Spleen (tissue), 11 donors: ENCODE measurements around the gene MYBPC1. TPM values are rescaled to one million over a fixed set of nuclear protein-coding genes. Genes with fewer than 3 reads are reported as not detected.
"Not testable (repeated sequence)": the region's sequence is repeated elsewhere in the genome, so short reads cannot be mapped to it uniquely, and the experiment has no call there.

ENCODE experiments used
- DNase-seq: peaks from one replicate; pipeline ENCODE4 v3.0.0-alpha.2; 2020
- H3K27ac ChIP-seq, 8 donors: fragments of 200-600 bp; sonication (generic) in 7 of 8; 1 replicate in 4 of 8; 2 replicates in 4 of 8; pipeline versions ENCODE4 v1.5.0 to v1.8.0; 2016 to 2021; ENCODE audit warnings: inconsistent platforms in 4 of 8, mild to moderate bottlenecking in 4 of 8, moderate library complexity in 1 of 8
- H3K27me3 ChIP-seq, 7 donors: fragments of 200-600 bp; sonication (generic) in 6 of 7; replicated peaks in 1 of 7; 1 replicate in 4 of 7; 2 replicates in 3 of 7; pipeline versions ENCODE4 v1.5.0 to v1.8.0; 2016 to 2021; ENCODE audit warnings: inconsistent platforms in 3 of 7, mild to moderate bottlenecking in 1 of 7
- H3K36me3 ChIP-seq, 6 donors: fragments of 200-600 bp; sonication (generic) in 5 of 6; 1 replicate in 4 of 6; 2 replicates in 2 of 6; pipeline versions ENCODE4 v1.5.0 to v1.8.0; 2016 to 2021; ENCODE audit warnings: inconsistent platforms in 2 of 6
- H3K4me1 ChIP-seq, 6 donors: fragments of 200-600 bp; sonication (generic) in 5 of 6; 1 replicate in 3 of 6; 2 replicates in 3 of 6; pipeline versions ENCODE4 v1.5.0 to v1.8.0; 2016 to 2021; ENCODE audit warnings: inconsistent platforms in 3 of 6
- H3K4me3 ChIP-seq, 8 donors: fragments of 200-600 bp; sonication (generic) in 7 of 8; 1 replicate in 4 of 8; 2 replicates in 4 of 8; pipeline versions ENCODE4 v1.5.0 to v1.8.0; 2016 to 2021; ENCODE audit warnings: inconsistent platforms in 4 of 8, mild to moderate bottlenecking in 4 of 8, moderate library complexity in 2 of 8
- H3K9me3 ChIP-seq, 8 donors: fragments of 200-600 bp; sonication (generic) in 7 of 8; 1 replicate in 4 of 8; 2 replicates in 4 of 8; pipeline versions ENCODE4 v1.5.0 to v1.8.0; 2016 to 2021; ENCODE audit warnings: inconsistent platforms in 4 of 8
- POLR2A ChIP-seq, 3 donors: fragments of 450-650 bp; IDR thresholded peaks; one replicate each; pipeline ENCODE4 v1.5.1; 2017; ENCODE audit warnings: antibody characterized with exemption in 3 of 3, mild to moderate bottlenecking in 1 of 3
- POLR2AphosphoS5 ChIP-seq, 3 donors: sonication (generic); formaldehyde crosslinking; IDR thresholded peaks; one replicate each; pipeline ENCODE4 v1.5.1; 2017; ENCODE audit warnings: antibody characterized with exemption in 3 of 3
- WGBS, 5 donors: extraction: QIAGEN DNeasy Blood & Tissue Kit in 3 of 5; methylation state at CpG; one replicate each; pipeline versions ENCODE4 v1.1.5 to v1.1.7; 2013 to 2018; 5-methylcytosine and 5-hydroxymethylcytosine counted together
- intact Hi-C: fragments of 100-400 bp; cut with DNase I; formaldehyde crosslinking; loops from one replicate; pipeline ENCODE4 v1.15.0; 2023; ENCODE audit warnings: low total_unique reads
- polyA plus RNA-seq, 3 donors: library from polyadenylated mRNA; stranded (reverse); fragments of 200-250 nt; gene quantifications; one replicate each; pipeline ENCODE4 v1.2.1, GENCODE V29; 2013
- total RNA-seq, 7 donors: library from RNA; depleted of rRNA in 3 of 7; stranded (reverse); fragments of >200 nt in 3 of 7; fragmentation: NEBNext Ultra II Directional in 4 of 7; extraction: Animal tissue kit (Norgen Biotek cat#: 25700) in 4 of 7; gene quantifications; one replicate each; pipeline versions ENCODE4 v1.1.0 to v1.2.1, GENCODE V29; 2016 to 2021
- TF ChIP-seq, protein P1 (sequence below), 11 experiments: fragments of 200-600 bp in 7 of 11; fragments of 450-650 bp in 4 of 11; sonication (generic) in 4 of 11; IDR thresholded peaks in 8 of 11; conservative IDR thresholded peaks in 3 of 11; 1 replicate in 7 of 11; 2 replicates in 4 of 11; pipeline versions ENCODE4 v1.4.0 to v1.8.0; 2016 to 2021; ENCODE audit warnings: antibody characterized with exemption in 11 of 11, inconsistent platforms in 4 of 11, mild to moderate bottlenecking in 1 of 11
- donor health status: healthy with polysubstance abuse.
- donor health status: DM: no; HTN: no; CAD: no; lungs with moderate emphysema.
- donor health status: DM: no; HTN: no; CAD: no.
- donor health status: Bipolar disorder and iron deficiency.
- donor health status: healthy.
- donor health status: DM: no; HTN: no; CAD: no.
- donor health status: DM: yes; HTN: yes; CAD: no.

The MYBPC1 gene
- total and polyA plus RNA-seq, 10 donors: 0.06 to 2.7 (median 0.66) TPM; not detected in 4

DNA sequence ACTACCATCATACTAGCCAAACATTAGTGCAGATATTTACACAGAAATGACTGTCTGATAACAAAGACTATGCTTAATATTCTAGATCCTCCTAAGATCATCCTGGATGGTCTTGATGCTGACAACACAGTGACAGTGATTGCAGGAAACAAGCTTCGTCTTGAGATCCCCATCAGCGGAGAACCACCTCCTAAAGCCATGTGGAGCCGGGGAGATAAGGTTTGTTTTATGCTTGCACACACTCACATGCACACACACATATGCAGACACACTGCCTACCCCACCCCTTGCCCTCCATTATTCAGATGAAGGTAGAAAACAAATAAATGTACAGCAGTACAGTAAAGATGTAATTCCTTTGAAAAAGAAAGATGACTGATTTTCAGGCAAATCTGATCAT is 58.3 kb downstream of the MYBPC1 start:
- no peaks in the 10 kb centered on the region for H3K9me3 ChIP-seq
- TF ChIP-seq POLR2A (IDR thresholded peaks at IDR 0.05) (no peak), POLR2AphosphoS5 (IDR thresholded peaks at IDR 0.05) (no peak)
- TF ChIP-seq, protein P1, sequence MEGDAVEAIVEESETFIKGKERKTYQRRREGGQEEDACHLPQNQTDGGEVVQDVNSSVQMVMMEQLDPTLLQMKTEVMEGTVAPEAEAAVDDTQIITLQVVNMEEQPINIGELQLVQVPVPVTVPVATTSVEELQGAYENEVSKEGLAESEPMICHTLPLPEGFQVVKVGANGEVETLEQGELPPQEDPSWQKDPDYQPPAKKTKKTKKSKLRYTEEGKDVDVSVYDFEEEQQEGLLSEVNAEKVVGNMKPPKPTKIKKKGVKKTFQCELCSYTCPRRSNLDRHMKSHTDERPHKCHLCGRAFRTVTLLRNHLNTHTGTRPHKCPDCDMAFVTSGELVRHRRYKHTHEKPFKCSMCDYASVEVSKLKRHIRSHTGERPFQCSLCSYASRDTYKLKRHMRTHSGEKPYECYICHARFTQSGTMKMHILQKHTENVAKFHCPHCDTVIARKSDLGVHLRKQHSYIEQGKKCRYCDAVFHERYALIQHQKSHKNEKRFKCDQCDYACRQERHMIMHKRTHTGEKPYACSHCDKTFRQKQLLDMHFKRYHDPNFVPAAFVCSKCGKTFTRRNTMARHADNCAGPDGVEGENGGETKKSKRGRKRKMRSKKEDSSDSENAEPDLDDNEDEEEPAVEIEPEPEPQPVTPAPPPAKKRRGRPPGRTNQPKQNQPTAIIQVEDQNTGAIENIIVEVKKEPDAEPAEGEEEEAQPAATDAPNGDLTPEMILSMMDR (IDR thresholded peaks at IDR 0.05 in 8 of 11, conservative IDR thresholded peaks at IDR 0.05 in 3 of 11): no peak
- no peaks in the 10 kb centered on the region for H3K27me3 ChIP-seq
- H3K4me1 ChIP-seq: peaks cover 0 to 4% (median 0%) of the 10 kb centered on the region in 6 donors
- H3K4me3 ChIP-seq: no peak overlapping the region
- no peak overlapping the region for H3K27ac ChIP-seq
- intact Hi-C loops: no loop called here
- H3K36me3 ChIP-seq: no peaks in the 10 kb centered on the region
- no peak for DNase-seq
- 76 to 94% (median 88%) methylated on average over 3 of the region's 3 CpGs for WGBS, 5 donors

DNA sequence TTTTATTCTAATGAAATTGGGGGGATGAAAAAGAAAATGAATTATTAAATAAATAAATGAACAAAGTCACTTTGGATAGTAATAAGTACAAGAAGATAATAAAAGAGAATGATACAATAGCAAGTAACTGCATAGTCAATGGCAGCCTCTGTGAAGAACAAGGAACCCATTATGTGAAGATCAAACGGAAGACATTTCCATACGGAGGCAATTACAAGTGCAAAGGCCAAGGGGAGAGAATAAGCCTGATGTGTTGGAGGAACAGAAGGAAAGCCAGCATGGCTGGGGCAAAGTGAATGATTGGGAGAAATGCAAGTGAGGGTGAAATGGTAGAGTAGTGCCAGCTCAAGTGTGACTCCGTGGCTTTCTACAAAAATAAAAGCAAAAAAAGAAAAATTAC is 58.7 kb downstream of the MYBPC1 start:
- intact Hi-C loops: no loop called here
- WGBS, 5 donors: 43 to 79% (median 50%) methylated on average over 3 of the region's 3 CpGs
- Histone ChIP-seq H3K4me1 (peaks cover 0 to 4% (median 0%) of the 10 kb centered on the region in 6 donors), H3K27me3 (no peaks in the 10 kb centered on the region), H3K9me3 (no peaks in the 10 kb centered on the region), H3K27ac (no peak overlapping the region), H3K36me3 (no peaks in the 10 kb centered on the region), H3K4me3 (no peak overlapping the region)
- TF ChIP-seq, protein P1 (IDR thresholded peaks at IDR 0.05 in 8 of 11, conservative IDR thresholded peaks at IDR 0.05 in 3 of 11): no peak
- no peak for TF ChIP-seq POLR2A (IDR thresholded peaks at IDR 0.05)
- DNase-seq: no peak

DNA sequence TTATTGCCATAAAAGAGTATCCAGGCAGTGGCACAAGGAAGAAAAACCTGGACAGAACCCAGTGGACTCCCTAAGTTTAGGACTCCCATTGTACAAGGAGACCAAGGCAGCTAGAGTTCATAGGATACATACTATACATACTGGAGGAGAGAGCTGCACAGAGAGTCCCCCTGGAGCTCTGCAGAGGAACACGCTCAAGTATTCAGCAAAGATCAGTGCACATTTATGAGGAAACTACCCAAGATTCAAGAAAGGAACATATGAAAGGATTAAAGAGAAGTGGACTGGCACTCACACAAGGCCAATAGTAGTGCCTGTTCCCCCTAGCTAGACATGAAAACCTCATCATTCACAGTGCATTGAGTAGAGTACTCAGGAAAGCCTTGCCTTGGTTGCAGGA is 59.7 kb downstream of the MYBPC1 start:
- intact Hi-C loops: no loop called here
- no peak for DNase-seq
- H3K4me3 ChIP-seq: no peak overlapping the region
- H3K27me3 ChIP-seq: no peaks in the 10 kb centered on the region
- no peaks in the 10 kb centered on the region for H3K36me3 ChIP-seq
- no peak overlapping the region for H3K27ac ChIP-seq
- TF ChIP-seq POLR2A (IDR thresholded peaks at IDR 0.05) (no peak), POLR2AphosphoS5 (IDR thresholded peaks at IDR 0.05) (no peak)
- TF ChIP-seq, protein P1 (IDR thresholded peaks at IDR 0.05 in 8 of 11, conservative IDR thresholded peaks at IDR 0.05 in 3 of 11): no peak
- no peaks in the 10 kb centered on the region for H3K9me3 ChIP-seq
- H3K4me1 ChIP-seq: peaks cover 0 to 4% (median 0%) of the 10 kb centered on the region in 6 donors
- WGBS, 5 donors: 75 to 96% (median 94%) methylated on average over 1 of the region's 1 CpG

DNA sequence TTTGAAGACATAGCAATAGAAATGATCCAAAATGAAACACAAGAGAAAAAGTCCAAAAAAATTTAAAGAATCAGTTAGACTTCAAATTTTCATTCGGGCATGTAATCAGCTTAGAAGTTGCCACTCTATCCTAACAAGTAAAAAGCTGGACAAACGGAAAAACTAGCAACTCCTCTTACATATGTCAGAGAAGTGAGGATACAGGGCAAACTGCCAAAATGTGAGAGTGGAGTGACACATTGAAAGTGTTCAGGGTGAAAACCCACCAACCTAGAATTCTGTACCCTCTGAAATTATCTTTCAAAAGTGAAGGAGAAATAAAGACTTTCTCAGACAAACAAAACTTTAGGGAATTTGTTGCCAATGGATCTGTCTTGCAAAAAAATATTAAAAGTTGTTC is 60.6 kb downstream of the MYBPC1 start:
- intact Hi-C loops: no loop called here
- no peaks in the 10 kb centered on the region for H3K36me3 ChIP-seq
- H3K4me3 ChIP-seq: no peak overlapping the region
- H3K4me1 ChIP-seq: peaks cover 0 to 4% (median 0%) of the 10 kb centered on the region in 6 donors
- H3K27ac ChIP-seq: no peak overlapping the region
- no peaks in the 10 kb centered on the region for H3K27me3 ChIP-seq
- no peak for DNase-seq
- no peak for TF ChIP-seq POLR2AphosphoS5 (IDR thresholded peaks at IDR 0.05)
- no peak for TF ChIP-seq POLR2A (IDR thresholded peaks at IDR 0.05)
- TF ChIP-seq, protein P1 (IDR thresholded peaks at IDR 0.05 in 8 of 11, conservative IDR thresholded peaks at IDR 0.05 in 3 of 11): no peak
- WGBS, 5 donors: 45 to 78% (median 69%) methylated on average over 2 of the region's 2 CpGs
- no peaks in the 10 kb centered on the region for H3K9me3 ChIP-seq

DNA sequence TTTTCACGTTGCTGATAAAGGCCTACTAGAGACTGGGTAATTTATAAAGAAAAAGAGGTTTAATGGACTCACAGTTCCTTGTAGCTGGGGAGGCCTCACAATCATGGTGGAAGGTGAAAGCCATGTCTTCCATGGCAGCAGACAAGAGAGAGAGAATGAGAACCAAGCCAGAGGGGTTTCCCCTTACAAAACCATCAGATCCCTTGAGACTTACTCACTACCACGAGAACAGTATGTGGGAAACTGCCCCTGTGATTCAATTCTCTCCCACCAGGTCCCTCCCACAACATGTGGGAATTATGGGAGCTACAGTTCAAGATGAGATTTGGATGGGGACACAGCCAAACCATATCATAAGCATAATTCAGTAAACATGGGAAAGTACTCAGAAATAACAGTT is 65.9 kb downstream of the MYBPC1 start:
- H3K27me3 ChIP-seq, intact Hi-C loops, H3K9me3 ChIP-seq, H3K4me1 ChIP-seq, H3K36me3 ChIP-seq, H3K4me3 ChIP-seq, H3K27ac ChIP-seq, DNase-seq: not testable (repeated sequence)
- WGBS, 5 donors: 63 to 72% (median 66%) methylated on average over 2 of the region's 2 CpGs
